HG03159 (cell line): Measurements from ENCODE around the gene LEF1.
"Not testable (repeated sequence)": the region's sequence is repeated elsewhere in the genome, so short reads cannot be mapped to it uniquely, and the experiment has no call there.

Source experiments
- ATAC-seq: cut with Tn5 transposase; IDR thresholded peaks from one replicate; pipeline ENCODE4 v1.9.1; 2021; ENCODE audit warnings: mild to moderate bottlenecking, moderate library complexity; ENCODE audit not compliant: unreplicated experiment

LEF1 gene

DNA sequence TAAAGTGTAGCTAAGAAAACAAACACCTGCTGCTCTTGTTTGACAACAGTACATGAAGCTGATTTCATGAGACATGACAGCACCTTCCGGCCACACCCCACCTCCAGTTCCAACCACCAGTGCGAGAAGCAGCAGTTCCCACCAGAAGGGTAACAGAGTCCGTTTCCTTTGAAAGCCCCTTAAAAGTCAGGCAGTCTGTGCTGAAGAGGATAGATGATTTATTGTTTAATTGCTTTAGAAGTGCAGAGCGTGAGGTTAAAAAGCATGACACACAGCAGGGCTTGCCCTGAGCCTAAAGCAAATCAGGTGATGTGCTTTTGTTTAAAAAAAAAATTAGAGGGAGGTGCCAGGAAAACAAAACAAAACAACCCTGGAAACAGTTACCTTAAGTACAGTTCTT, 96.4 kb downstream of the LEF1 start:
- ATAC-seq, result no peak

GRCh38 chr4:108070775-108071174, 98.0 kb downstream of the LEF1 start:
- ATAC-seq, result no peak

DNA sequence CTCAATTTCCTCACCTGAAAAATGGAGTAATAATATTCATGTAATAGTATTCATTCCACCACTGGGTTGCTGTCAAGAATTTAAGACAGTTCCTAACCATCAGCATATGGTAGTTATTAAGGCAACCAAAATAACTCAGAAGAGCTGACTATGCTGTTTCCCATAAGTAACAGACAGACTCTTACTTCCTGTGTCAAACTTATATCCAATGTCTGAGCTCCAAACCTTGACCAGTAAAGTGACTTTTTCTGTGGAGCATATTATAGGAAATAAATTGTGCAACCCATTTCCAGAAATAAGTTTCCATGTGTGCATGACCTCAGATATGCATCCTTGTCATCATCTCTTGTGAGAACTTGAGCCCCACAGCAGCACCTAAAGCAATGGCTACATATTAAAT, 100.3 kb downstream of the LEF1 start:
- ATAC-seq, result no peak

- no peak for ATAC-seq
Observed at GRCh38 chr4:108060686-108061321, 107.9 kb downstream of the LEF1 start.

- no peak for ATAC-seq
Observed at GRCh38 chr4:108060164-108060563, 108.6 kb downstream of the LEF1 start.

GRCh38 chr4:108058685-108059440, 109.9 kb downstream of the LEF1 start:
- ATAC-seq, result no peak

DNA sequence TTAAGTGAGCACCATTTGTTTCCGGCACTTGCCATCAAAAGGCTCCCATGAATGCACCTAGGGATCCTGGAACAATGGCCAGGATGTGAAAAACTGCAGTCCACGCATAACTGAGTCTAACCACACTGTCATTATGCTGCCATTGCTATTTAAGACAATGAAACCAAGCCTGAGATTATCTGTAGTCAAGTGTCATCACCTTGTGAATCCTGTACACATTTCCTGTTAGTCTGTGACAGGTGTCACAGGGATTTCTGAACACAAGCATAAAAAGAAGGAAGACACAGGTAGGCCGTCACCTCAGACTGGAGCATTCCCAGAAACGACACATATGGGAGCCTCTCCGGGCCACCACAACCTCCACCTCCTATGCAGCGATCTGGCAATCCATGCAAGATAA, 112.3 kb downstream of the LEF1 start:
- ATAC-seq, result no peak

- no peak for ATAC-seq
Observed at GRCh38 chr4:108055787-108056186, 112.9 kb downstream of the LEF1 start.

GRCh38 chr4:108054025-108054638, 114.6 kb downstream of the LEF1 start:
- ATAC-seq, result no peak

- ATAC-seq, result peak; percentile 94
Observed at GRCh38 chr4:108053251-108053711, 115.5 kb downstream of the LEF1 start.

DNA sequence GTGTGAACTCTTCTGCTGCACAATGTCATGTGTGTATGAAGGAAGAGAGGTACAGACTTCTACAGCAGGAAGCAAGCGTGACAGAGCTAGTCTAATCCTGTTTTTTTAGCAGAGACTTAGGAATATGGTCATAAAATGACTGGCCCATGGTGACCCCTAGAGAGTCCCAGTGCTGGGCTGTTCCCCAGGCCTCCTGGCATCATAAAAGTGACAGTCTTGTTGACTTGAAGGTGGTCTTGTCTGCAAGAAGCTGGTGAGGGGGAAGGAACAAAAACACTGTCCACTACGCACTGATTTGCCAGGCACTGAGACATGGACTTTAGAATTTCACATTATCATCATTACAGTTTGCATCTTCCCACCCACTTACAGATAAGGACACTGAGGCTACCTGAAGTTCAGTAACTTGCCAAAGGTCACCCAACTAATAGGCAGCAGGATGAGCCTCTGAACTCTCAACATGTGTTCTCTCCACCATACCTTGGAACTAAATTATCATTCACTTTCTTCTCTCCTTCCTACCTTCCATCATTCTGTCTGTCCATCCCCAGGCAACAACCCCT, 116.1 kb downstream of the LEF1 start:
- no peak for ATAC-seq

- no peak for ATAC-seq
Observed at GRCh38 chr4:108051343-108051742, 117.4 kb downstream of the LEF1 start.

DNA sequence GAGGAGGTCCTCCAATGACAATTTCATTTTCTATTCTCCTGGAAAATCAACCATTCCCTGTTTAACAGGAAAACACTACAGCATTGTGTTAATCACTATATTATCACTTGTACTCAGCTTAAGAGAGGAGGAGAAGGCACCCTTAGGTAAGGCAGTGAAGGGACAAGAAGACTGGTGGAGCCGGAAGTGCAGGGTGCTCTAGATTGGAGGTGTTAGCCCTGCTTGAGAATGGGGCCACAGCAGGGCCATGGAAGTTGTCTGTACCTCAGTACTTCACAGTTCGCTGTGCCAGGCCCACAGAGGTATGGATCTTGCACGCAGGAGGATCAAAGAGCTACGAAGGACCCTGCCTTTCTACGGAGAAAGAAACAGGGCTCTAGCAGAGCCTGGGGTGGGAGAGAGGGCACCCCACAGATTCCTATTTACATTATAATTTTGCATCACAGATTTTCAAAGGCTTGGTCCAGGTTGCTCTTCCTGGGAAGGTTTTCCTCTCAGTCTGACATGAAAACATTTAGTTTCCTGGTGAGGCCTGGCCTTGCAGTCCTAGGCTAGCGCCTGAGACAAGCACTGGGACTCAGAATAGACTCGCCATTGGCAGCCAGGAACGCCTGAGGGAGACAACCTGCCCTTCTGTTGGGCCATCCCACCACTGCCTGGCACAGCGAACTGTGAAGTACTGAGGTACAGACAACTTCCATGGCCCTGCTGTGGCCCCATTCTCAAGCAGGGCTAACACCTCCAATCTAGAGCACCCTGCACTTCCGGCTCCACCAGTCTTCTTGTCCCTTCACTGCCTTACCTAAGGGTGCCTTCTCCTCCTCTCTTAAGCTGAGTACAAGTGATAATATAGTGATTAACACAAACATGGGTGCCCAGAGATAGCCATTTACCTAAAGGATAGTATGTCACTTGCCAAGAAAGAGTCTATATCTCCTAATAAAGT, 118.3 kb downstream of the LEF1 start:
- ATAC-seq, result not testable (repeated sequence)

DNA sequence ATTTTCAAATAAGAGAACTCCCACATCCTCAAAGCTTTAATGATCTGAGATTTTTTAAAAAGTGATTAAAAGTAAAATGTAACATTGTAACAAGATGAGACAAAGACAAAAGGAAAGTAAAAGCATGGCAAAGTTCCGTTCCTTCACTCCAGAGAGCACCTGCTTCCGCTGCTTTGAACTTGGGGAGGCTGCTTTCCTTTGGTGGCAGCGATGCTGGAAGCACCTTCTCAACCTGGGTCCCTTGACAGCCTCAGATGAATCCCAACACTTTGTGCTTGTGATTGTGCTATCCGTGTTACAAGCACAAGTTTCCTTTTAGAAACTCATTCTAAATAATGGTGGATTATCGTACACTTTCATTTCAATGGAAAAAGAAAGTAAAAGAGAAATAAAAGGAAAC, 119.3 kb downstream of the LEF1 start:
- ATAC-seq, result no peak

DNA sequence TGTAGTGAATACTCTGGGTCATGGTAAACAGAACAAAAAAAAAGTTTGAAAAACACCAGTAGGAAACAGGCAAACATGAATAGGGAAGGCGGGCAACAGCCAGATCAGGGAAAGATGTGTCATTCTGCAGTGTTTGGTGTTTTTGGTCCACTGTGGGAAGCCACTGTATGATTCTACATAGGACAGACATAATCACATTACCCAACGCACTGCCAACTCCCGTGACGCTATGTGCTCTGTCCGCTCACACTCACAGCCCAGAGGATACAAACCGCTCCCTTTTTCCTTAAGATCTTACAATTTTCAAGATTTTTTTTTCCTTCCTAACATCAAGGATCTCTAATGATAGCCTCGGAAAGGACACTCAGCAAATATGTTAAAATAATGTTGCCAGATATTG, 119.7 kb downstream of the LEF1 start:
- no peak for ATAC-seq

DNA sequence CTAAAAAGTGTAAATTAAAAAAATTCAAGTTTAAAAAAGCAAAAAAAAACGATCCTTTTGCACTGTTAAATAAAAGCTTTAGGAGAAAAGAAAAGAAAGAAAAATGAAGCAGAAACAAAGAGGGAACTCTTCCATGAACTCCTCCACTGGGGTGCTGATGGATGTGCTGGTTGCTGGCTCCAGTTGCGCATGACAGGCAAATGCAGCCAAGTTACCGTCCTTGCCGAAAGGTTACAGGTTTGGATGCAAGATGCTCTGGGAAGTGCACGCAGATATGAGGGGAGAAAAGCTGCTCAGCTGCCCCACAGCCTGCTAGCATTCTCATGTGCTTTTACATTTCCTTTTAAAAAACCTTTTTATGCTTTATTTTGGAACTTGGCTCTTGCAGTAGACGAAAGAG, 120.6 kb downstream of the LEF1 start:
- ATAC-seq, result no peak

- ATAC-seq, result no peak
Observed at GRCh38 chr4:108047199-108047598, 121.5 kb downstream of the LEF1 start.

GRCh38 chr4:108045687-108046024, 123.1 kb downstream of the LEF1 start:
- ATAC-seq, result no peak

DNA sequence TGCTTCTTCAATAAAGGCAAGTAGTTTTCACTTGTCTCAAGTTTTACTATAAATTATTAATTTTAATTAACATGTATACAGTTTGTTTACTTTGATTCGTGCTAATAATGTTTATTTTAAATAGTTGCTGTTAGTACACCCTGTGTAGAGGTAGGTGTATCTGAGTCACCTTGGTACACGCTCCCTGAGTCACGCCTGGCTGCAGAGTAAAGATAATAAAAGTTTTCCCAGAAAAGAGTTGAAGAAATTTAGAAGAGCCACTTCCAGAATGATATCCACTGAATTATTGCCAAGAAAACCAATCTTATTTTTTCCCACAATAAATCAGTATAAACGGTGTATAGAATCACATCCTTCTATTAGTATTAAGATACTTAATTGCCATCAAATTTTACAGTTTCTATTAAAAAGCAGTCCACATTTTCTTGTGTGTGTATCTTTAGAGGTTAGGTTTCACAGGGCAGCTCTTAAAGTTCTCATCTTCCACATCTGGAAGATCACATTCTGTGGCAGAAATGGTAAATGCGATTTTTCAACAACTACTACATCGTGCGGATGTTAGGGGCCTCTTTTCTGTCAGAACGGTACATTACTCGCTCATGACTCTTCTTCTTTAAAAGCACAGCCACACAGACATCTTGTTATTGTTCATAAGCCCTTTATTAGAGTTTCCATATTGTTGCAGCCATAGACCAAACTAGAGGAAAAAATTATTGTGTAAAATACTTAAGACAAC, 123.6 kb downstream of the LEF1 start:
- no peak for ATAC-seq

GRCh38 chr4:108043526-108043925, 125.2 kb downstream of the LEF1 start:
- no peak for ATAC-seq
